SK-N-MC (cell line): Measurements from ENCODE around the gene SRRM3.

Source experiments
- DNase-seq: peaks from one replicate; pipeline ENCODE4 v3.0.0-alpha.2; 2011; ENCODE audit warnings: low read depth, low spot score
- H3K27ac ChIP-seq: fragments of 200-600 bp; sonication (generic); 2 replicates; pipeline ENCODE4 v1.5.1; 2016; ENCODE audit warnings: mixed run types
- H3K36me3 ChIP-seq: fragments of 200-600 bp; sonication (generic); 2 replicates; pipeline ENCODE4 v1.6.1; 2017; ENCODE audit warnings: antibody characterized with exemption, low read length, mixed read lengths; ENCODE audit not compliant: insufficient read depth
- H3K4me3 ChIP-seq: fragments of 200-600 bp; sonication (generic); 2 replicates; pipeline ENCODE4 v1.5.1; 2016
- H3K9ac ChIP-seq: fragments of 200-600 bp; sonication (generic); 2 replicates; pipeline ENCODE4 v1.8.0; 2017; ENCODE audit warnings: mixed run types, mixed read lengths; ENCODE audit not compliant: insufficient read length
- H3K9me3 ChIP-seq: fragments of 200-600 bp; sonication (generic); 2 replicates; pipeline ENCODE4 v1.6.1; 2017; ENCODE audit warnings: low read depth, mild to moderate bottlenecking, antibody characterized with exemption, low read length, moderate library complexity, mixed read lengths
- EZH2 ChIP-seq: fragments of 200-600 bp; sonication (generic); IDR thresholded peaks from one replicate; pipeline ENCODE4 v1.6.1; 2017; ENCODE audit warnings: antibody characterized with exemption
- FOXP2 ChIP-seq: optimal IDR thresholded peaks from 2 replicates; pipeline ENCODE3; 2011; ENCODE audit warnings: mild to moderate bottlenecking, moderate library complexity; ENCODE audit not compliant: insufficient read depth; ENCODE audit errors: extremely low read length, control extremely low read depth
- POLR2AphosphoS5 ChIP-seq: IDR thresholded peaks from 2 replicates; pipeline ENCODE4 v1.6.1; 2012; ENCODE audit warnings: mild to moderate bottlenecking, low read depth, low read length, borderline replicate concordance

Gene SRRM3

DNA sequence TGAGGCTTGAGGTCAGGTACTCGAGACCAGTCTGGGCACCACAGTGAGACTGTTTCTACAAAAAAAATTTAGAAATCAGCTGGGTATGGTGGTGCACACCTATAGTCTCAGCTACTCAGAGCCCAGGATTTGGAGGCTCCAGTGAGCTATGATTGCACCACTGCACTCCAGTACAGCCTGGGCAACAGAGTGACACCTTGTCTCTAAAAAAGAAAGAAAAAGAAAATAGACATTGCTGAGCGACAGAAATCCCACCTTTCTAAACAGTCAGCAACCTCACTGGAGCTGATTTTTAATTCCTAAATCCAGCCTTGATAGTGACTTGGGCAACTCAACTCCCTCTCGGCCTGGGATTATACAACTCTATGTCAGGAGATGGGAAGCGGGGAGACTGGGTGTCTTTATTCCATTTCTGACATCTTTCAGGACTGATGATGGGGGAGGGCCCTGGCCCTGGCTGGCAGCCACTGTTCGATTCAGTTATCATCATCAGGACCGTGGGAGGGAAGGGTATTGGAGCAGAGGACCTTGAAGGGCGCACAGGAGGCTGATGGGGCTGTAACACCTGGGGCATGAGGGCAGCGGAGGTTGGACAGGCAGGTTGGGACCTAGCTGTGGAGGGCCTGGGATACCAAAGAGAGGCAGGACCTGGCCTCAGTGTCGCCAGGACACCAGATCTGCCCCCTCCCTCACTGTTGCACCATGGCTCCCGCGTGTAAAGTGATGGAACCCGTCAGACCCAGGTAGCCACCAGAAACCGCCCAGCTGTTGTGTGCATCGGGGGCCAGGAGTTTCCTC lies 115.5 kb downstream of the SRRM3 start:
- Histone ChIP-seq H3K27ac (no peak overlapping the region), H3K36me3 (no peaks in the 10 kb centered on the region), H3K9me3 (no peaks in the 10 kb centered on the region), H3K4me3 (peak overlapping the region; percentile 90), H3K9ac (peak overlapping the region; percentile 11)
- no peak for DNase-seq
- TF ChIP-seq POLR2AphosphoS5 (no peak), FOXP2 (no peak)

DNA sequence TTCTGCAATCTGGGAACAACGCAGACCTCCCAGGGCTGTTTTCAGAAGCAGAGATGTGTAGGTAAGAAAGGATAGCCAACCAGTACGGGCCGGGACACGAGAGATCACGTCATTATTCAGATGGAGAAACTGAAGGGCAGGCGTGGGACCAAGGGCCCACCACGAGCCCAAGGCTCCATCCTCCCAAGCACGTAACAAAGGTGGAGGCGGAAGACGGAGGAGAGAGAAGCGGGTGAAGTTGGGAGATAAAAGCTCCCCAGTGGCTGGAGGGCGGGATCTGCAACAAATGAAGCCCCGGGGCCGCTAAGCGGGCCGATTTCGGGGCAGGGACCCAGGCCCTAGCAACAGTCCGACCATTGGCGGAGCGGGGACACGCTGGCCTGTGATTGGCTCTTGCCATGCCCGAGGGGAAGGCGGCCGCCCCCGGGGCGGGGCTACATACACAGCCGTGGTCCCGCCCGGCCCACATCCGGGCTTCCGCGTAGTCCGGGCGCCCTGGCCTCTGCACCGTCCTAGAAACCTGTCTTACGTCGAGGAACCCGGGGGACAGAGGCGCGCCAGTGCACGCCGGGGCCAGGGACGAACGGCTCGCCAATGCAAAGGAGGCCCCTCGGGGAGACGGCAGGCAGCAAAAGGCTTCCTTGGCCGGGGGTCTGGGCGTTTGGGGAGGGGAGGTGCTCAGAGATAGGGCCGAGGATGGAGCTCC lies 116.2 kb downstream of the SRRM3 start:
- Histone ChIP-seq H3K9ac (peak overlapping the region; percentile 73), H3K36me3 (no peaks in the 10 kb centered on the region), H3K4me3 (peak overlapping the region; percentile 90), H3K9me3 (no peaks in the 10 kb centered on the region), H3K27ac (no peak overlapping the region)
- DNase-seq, result peak; percentile 57
- TF ChIP-seq POLR2AphosphoS5 (peak; percentile 79), FOXP2 (no peak)

DNA sequence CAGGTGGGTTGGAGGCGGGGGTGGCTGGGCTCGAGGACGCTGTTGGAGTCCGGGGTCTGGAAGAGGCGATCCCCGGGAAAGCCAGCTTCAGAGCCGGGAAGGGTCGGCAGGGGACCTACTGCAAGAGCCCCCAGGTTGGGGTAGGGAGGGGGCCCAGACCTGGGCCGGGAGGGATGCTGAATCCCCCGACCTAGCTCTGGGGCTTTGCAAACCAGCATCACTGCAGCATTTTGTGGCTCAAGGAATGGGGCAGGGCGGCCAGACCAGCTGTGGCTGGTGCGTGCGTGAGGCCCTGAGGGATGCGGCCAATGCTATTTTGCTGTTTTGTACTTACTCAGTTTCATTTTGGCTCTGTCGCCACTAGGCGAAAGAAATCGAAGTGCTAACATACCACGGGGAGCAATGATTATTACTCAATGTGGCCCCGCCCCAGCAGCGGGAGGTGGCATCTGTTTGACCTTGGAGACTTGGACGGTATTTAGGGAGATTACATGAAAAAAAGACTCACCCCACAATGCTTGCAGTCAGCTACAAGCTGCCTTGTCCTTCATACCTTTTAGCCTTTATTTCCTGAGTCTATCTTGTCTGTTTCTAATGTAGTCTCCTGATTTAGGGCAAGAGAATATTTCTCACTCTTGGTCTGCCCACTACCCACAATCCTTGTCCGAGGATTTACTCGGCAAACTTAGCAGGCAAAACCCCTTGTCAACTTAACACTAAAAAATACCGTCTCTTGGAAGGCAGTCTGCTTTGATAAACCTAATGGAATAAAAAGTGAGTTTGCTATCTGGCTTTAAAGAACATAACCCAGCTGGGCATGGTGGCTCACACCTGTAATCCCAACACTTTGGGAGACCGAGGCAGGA lies 117.0 kb downstream of the SRRM3 start:
- peak overlapping the region; percentile 90 for H3K4me3 ChIP-seq
- H3K9ac ChIP-seq, result peak overlapping the region; percentile 73
- no peaks in the 10 kb centered on the region for H3K36me3 ChIP-seq
- no peaks in the 10 kb centered on the region for H3K9me3 ChIP-seq
- TF ChIP-seq EZH2 (no peak), POLR2AphosphoS5 (no peak), FOXP2 (no peak)
- peak overlapping the region; percentile 74 for H3K27ac ChIP-seq
- no peak for DNase-seq

DNA sequence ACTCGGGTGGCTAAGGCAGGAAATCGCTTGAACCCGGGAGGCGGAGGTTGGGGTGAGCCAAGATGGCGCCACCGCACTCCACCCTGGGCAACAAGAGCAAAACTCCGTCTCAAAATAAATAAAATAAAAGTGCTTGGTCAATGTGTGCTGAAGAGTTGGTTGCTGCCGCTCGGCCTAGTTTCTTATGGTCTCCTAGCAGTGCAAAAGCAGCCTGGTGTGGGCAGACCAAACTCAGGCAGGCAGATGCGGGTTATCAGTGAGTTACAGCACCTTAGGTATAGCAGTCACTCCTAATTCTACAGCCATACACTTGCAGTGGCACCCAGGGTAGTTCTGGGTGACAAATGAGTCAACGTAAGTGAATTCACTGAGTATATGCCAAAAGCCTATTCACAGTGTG lies 123.4 kb downstream of the SRRM3 start:
- no peak for DNase-seq
- H3K9ac ChIP-seq, result no peak overlapping the region
- H3K27ac ChIP-seq, result no peak overlapping the region
- TF ChIP-seq EZH2 (no peak), FOXP2 (no peak), POLR2AphosphoS5 (no peak)
- H3K4me3 ChIP-seq, result no peak overlapping the region
- peaks cover 48% of the 10 kb centered on the region for H3K36me3 ChIP-seq
- H3K9me3 ChIP-seq, result no peaks in the 10 kb centered on the region

DNA sequence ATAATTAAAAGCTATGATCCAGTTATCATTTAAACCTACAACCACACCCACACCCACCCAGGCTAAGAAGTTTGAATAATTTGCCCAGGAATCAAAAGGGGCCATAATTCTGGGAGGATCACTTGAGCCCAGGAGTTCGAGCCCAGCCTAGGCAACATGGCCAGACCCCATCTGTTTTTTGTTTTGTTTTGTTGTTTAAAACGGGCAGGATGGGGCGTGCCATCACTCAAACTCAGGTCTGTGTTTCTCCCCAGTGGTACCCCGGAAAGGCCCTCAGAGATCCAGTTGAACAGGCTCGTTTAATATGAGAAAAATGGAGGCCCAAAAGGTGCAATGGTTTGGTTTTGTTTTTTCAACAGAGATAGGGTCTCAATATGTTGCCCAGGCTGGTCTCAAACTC lies 124.1 kb downstream of the SRRM3 start:
- no peak for DNase-seq

DNA sequence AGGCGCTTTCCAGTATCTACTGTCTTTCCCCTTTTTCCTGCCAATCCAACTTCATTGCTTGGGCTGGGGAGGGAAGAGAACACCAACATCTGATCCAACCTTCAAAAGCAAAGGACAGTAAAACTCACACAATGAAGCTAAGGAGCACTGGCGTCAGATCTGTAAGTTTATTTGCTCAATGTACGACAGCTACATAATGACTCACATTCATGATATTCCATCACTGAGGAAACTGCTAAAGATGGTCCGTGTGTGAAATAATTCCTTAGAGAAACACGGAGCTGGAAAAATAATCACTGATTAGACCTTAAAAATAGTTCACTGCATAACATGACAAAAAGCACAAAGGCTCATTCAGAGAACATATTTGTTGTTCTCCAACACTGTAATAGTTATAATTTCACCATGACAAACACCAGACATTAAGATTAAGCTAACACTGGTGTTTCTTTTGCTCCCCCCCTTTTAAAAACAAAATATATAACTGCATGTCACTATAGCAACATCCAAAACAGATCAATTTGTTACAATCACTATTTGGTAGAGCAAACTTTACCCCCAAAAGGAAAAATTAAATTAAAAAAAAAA lies 125.0 kb downstream of the SRRM3 start:
- peaks cover 58% of the 10 kb centered on the region for H3K36me3 ChIP-seq
- DNase-seq, result no peak
- H3K4me3 ChIP-seq, result no peak overlapping the region
- H3K9me3 ChIP-seq, result no peaks in the 10 kb centered on the region
- no peak overlapping the region for H3K9ac ChIP-seq
- peak overlapping the region; percentile 62; the same call in 1 of the 2 replicates for H3K27ac ChIP-seq
- TF ChIP-seq POLR2AphosphoS5 (no peak), FOXP2 (no peak), EZH2 (no peak)

More for the DNA sequence above, 124.1 kb downstream of the SRRM3 start:
- H3K27ac ChIP-seq, result no peak overlapping the region
- no peaks in the 10 kb centered on the region for H3K9me3 ChIP-seq
- no peak overlapping the region for H3K9ac ChIP-seq
- no peak overlapping the region for H3K4me3 ChIP-seq
- TF ChIP-seq POLR2AphosphoS5, result no peak
- TF ChIP-seq EZH2, result no peak
- TF ChIP-seq FOXP2, result no peak
- H3K36me3 ChIP-seq, result peaks cover 55% of the 10 kb centered on the region

DNA sequence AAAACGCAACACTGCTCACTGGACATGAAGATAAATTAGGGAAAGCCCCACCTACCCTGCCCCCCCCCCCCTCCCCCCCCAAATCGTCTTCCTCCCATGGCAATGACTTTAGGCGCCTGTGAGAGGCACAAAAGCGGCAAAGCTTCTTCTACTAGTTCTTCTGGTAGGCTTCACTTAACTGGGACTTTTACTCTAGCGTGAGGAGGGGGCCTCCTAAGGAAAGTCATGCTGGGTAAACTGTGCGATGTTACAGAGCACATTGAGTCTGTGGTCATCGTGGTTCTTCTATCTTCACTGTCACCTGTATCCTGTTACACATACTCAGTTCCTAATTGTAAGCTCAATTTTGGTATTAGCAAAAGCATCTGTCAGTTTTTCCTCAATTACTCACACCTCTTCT lies 125.9 kb downstream of the SRRM3 start:
- Histone ChIP-seq H3K9me3 (no peaks in the 10 kb centered on the region), H3K27ac (no peak overlapping the region), H3K9ac (no peak overlapping the region), H3K4me3 (no peak overlapping the region), H3K36me3 (peaks cover 66% of the 10 kb centered on the region)
- TF ChIP-seq EZH2 (no peak), FOXP2 (no peak), POLR2AphosphoS5 (no peak)
- no peak for DNase-seq
